ENCODE data around the gene RNF4.
A peak's percentile ranks its signal among the peaks of the same experiment; 100 is the strongest.

Gene RNF4

DNA sequence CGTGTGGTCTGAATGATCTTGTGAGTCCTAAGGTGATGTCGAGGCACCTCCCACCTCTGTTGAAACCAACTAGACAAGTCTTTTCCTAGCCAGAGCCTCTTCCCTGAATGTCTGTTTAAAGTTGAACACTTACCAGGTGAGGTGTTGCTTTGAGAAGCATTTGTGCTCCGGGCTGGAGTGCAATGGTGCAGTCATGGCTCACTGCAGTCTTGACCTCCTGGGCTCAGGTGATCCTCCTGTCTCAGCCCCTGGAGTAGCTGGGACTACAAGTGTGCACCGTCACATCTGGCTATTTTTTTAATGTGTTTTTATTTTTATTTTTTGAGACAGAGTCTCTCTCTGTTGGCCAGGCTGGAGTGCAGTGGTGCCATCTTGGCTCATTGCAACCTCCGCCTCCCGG is 18.1 kb downstream of the RNF4 start:
- peaks cover 51% of the 10 kb centered on the region for H3K4me1 ChIP-seq (ENCODE audit: control insufficient read depth, insufficient read depth, low read length, poor library complexity, severe bottlenecking)
- no peak overlapping the region for H3K4me3 ChIP-seq (ENCODE audit: insufficient read depth, low read depth, low read length, poor library complexity, severe bottlenecking)
- no peak overlapping the region for H3K27ac ChIP-seq (ENCODE audit: insufficient read depth, low read length, poor library complexity, severe bottlenecking)
- H3K27me3 ChIP-seq (replicated peaks; ENCODE audit: control insufficient read depth, insufficient read depth, low read length, poor library complexity, severe bottlenecking) = no peaks in the 10 kb centered on the region
- no peaks in the 10 kb centered on the region for H3K9me3 ChIP-seq (ENCODE audit: control insufficient read depth, low read length)
- DNase-seq = no peak
- H3K36me3 ChIP-seq (ENCODE audit: control insufficient read depth, insufficient read depth, low read length) = peaks cover 21% of the 10 kb centered on the region

DNA sequence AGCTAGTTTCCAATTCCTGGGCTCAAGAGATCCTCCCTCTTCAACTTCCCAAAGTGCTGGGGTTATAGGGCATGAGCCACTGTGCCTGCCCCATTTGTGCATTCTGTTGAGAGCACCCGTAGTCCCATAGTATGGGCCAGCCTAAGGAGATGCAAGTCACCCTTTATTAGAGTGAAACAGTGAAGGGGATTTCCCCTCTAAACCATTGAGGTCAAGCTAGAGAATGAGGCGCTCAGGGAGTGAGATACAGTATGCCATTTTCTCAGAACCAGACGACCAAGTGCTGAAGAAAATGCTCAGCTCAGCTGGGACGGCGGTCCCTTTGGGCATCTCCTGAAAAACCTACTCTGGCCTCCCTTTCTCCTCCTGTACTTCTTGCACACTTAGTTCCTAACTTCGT is 18.7 kb downstream of the RNF4 start:
- Histone ChIP-seq H3K4me3 (ENCODE audit: insufficient read depth, low read depth, low read length, poor library complexity, severe bottlenecking) (no peak overlapping the region), H3K36me3 (ENCODE audit: control insufficient read depth, insufficient read depth, low read length) (peaks cover 28% of the 10 kb centered on the region), H3K9me3 (ENCODE audit: control insufficient read depth, low read length) (no peaks in the 10 kb centered on the region), H3K27ac (ENCODE audit: insufficient read depth, low read length, poor library complexity, severe bottlenecking) (peak overlapping the region; percentile 47), H3K4me1 (ENCODE audit: control insufficient read depth, insufficient read depth, low read length, poor library complexity, severe bottlenecking) (peaks cover 45% of the 10 kb centered on the region), H3K27me3 (replicated peaks; ENCODE audit: control insufficient read depth, insufficient read depth, low read length, poor library complexity, severe bottlenecking) (no peaks in the 10 kb centered on the region)
- DNase-seq = no peak

DNA sequence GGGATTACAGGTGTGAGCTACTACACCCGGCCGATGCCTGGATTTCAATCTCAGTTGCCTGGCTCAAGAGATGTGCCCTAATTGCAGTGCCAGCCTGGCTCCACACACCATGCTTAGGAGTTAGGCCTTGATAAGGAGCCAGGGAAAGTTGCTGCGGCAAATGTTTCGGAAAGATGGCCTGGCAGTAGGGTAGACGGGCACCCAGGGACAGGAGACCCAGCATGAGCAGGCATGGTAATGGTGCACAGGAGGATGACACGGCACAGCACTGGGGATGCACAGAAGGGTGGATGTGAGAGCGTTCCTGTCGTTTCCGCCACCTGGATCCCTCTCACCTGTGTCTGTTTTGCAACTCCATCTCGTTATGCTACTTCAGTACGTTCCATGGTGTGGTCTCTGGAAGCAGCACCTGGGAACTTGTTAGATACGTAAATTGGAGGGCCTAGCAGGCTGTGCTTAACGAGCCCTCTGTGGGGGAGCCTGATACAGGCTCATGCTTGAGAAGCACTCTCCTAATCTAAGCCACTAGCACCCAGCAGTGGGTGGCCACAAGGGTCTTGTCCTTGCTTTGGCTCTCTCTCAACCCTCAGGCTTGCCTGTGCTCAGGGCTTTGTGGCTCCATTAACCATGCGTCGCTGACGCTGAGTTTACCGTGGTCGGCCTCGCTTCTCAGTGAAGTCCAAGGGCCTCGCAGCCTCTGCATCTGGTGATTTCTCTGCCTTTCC is 20.3 kb downstream of the RNF4 start:
- no peak overlapping the region for H3K4me3 ChIP-seq (ENCODE audit: insufficient read depth, low read depth, low read length, poor library complexity, severe bottlenecking)
- no peaks in the 10 kb centered on the region for H3K9me3 ChIP-seq (ENCODE audit: control insufficient read depth, low read length)
- H3K4me1 ChIP-seq (ENCODE audit: control insufficient read depth, insufficient read depth, low read length, poor library complexity, severe bottlenecking) = peaks cover 34% of the 10 kb centered on the region
- no peak overlapping the region for H3K27ac ChIP-seq (ENCODE audit: insufficient read depth, low read length, poor library complexity, severe bottlenecking)
- H3K36me3 ChIP-seq (ENCODE audit: control insufficient read depth, insufficient read depth, low read length) = peaks cover 40% of the 10 kb centered on the region
- DNase-seq = no peak
- no peaks in the 10 kb centered on the region for H3K27me3 ChIP-seq (replicated peaks; ENCODE audit: control insufficient read depth, insufficient read depth, low read length, poor library complexity, severe bottlenecking)

DNA sequence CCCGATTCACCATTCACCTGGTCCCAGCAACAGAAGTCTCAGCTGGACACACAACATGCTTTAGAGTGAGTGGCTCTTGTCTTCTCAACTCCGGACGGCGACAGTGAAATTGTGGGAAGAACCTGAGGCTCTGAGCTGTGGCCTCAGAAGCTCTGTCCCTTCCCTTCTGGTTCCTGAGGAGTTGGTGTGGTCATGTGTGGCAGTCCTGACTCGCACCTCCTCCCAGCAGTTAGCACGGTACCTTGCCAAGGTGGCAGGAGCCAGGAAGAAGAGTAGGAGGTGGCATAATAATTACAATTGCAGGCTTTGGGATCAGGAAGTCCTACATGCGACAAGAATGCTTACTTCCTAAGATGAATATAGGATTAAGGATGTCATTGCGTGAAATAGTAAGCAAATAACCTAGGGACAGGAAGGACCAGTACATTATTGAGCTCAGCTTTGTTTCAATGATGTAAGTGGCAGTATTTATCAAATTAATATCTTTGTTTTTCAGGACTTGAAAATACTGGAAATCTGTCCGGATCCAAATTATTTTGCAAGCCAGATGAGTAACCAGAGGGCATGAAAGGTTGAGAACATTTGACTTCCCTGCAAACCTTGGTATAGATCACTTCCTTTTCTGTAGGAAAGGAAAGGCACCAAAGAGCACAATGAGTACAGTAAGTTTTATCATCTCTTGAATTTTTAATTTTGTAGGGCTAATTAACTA is 21.1 kb downstream of the RNF4 start:
- peaks cover 44% of the 10 kb centered on the region for H3K36me3 ChIP-seq (ENCODE audit: control insufficient read depth, insufficient read depth, low read length)

DNA sequence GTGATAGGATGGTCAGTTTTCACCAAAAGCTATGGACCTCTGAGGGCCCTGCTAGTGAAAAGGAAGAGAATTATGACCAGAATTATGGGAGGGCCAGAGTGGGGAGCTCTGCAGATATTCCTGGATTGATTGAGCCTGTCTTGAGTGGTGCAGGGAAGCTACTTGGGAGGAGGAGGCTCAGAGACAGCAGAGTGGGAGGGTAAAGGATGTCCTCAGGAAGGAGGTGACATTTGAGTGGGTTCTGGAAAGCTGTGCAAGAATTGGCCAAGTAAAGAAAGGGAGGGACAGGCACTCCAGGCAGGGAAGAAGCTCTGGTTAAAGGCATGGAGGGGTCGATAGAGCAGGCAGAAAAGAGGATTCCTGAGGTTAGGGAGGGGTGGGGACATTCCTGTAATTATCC is 24.1 kb downstream of the RNF4 start:
- Histone ChIP-seq H3K4me1 (ENCODE audit: control insufficient read depth, insufficient read depth, low read length, poor library complexity, severe bottlenecking) (peaks cover under 1% of the 10 kb centered on the region), H3K27ac (ENCODE audit: insufficient read depth, low read length, poor library complexity, severe bottlenecking) (no peak overlapping the region), H3K4me3 (ENCODE audit: insufficient read depth, low read depth, low read length, poor library complexity, severe bottlenecking) (no peak overlapping the region), H3K9me3 (ENCODE audit: control insufficient read depth, low read length) (no peaks in the 10 kb centered on the region), H3K27me3 (replicated peaks; ENCODE audit: control insufficient read depth, insufficient read depth, low read length, poor library complexity, severe bottlenecking) (no peaks in the 10 kb centered on the region), H3K36me3 (ENCODE audit: control insufficient read depth, insufficient read depth, low read length) (peaks cover 69% of the 10 kb centered on the region)
- DNase-seq = no peak

More for the DNA sequence above, 21.1 kb downstream of the RNF4 start:
- Histone ChIP-seq H3K4me3 (ENCODE audit: insufficient read depth, low read depth, low read length, poor library complexity, severe bottlenecking) (no peak overlapping the region), H3K27me3 (replicated peaks; ENCODE audit: control insufficient read depth, insufficient read depth, low read length, poor library complexity, severe bottlenecking) (no peaks in the 10 kb centered on the region), H3K27ac (ENCODE audit: insufficient read depth, low read length, poor library complexity, severe bottlenecking) (no peak overlapping the region), H3K9me3 (ENCODE audit: control insufficient read depth, low read length) (no peaks in the 10 kb centered on the region), H3K4me1 (ENCODE audit: control insufficient read depth, insufficient read depth, low read length, poor library complexity, severe bottlenecking) (peaks cover 27% of the 10 kb centered on the region)
- DNase-seq = no peak

DNA sequence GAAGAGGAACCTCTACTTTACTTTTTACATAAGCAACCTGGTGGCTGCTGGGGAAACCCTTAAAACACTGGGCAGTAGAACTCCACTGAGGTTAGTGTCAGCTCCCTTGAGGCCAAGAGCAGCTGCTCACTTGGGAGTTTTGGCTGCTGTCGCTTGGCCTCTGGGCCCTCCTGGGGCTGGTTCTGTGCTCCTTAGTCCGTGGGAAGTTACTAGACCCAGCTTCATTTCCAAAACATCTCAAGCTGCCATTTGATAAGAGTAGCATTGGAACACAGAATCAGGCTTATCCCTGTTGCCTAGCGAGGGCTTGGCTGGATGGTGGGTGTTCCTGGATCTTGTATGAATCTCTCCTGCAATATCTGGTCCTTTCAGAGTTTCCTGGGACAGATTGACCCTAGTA is 26.1 kb downstream of the RNF4 start:
- no peak for DNase-seq
- H3K9me3 ChIP-seq (ENCODE audit: control insufficient read depth, low read length) = no peaks in the 10 kb centered on the region
- peaks cover 84% of the 10 kb centered on the region for H3K36me3 ChIP-seq (ENCODE audit: control insufficient read depth, insufficient read depth, low read length)
- H3K27me3 ChIP-seq (replicated peaks; ENCODE audit: control insufficient read depth, insufficient read depth, low read length, poor library complexity, severe bottlenecking) = no peaks in the 10 kb centered on the region
- no peak overlapping the region for H3K27ac ChIP-seq (ENCODE audit: insufficient read depth, low read length, poor library complexity, severe bottlenecking)
- H3K4me1 ChIP-seq (ENCODE audit: control insufficient read depth, insufficient read depth, low read length, poor library complexity, severe bottlenecking) = no peaks in the 10 kb centered on the region
- no peak overlapping the region for H3K4me3 ChIP-seq (ENCODE audit: insufficient read depth, low read depth, low read length, poor library complexity, severe bottlenecking)

DNA sequence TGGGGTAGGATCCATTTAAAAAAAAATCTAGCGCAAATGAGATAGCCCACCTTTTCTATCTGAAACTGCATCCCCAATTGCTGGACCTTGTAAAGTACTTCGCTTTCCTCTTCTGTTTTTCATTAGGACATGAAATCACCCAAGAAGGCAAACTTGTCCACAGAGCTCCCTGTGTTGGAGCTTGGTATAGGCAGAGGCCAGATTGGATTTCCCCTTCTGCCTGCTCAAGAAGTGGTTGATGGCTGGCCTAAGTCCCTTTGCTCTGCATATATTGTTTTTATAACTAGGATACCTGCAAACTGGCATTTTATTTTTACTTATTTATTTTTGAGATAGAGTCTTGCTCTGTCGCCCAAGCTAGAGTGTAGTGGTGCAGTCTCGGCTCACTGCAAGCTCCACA is 28.4 kb downstream of the RNF4 start:
- Histone ChIP-seq H3K4me1 (ENCODE audit: control insufficient read depth, insufficient read depth, low read length, poor library complexity, severe bottlenecking) (no peaks in the 10 kb centered on the region), H3K9me3 (ENCODE audit: control insufficient read depth, low read length) (no peaks in the 10 kb centered on the region), H3K36me3 (ENCODE audit: control insufficient read depth, insufficient read depth, low read length) (peaks cover 86% of the 10 kb centered on the region), H3K4me3 (ENCODE audit: insufficient read depth, low read depth, low read length, poor library complexity, severe bottlenecking) (no peak overlapping the region), H3K27me3 (replicated peaks; ENCODE audit: control insufficient read depth, insufficient read depth, low read length, poor library complexity, severe bottlenecking) (no peaks in the 10 kb centered on the region), H3K27ac (ENCODE audit: insufficient read depth, low read length, poor library complexity, severe bottlenecking) (no peak overlapping the region)
- no peak for DNase-seq

DNA sequence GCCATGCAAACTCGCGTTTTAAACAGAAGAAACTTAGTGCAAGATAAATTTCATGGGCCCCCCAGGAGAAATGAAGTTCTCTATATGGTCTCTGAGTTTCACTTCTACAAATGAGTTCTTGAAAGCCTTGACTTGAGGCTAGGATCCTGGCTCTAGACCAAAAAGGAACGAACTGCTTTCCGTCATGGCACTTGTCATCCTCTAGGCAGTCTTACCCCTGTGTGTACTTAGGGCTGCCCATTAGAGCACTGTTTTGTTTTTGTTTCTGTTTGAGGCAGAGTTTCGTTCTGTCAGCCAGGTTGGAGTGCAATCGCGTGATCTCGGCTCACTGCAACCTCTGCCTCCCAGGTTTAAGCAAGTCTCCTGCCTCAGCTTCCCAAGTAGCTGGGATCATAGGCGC is 29.0 kb downstream of the RNF4 start:
- H3K4me3 ChIP-seq (ENCODE audit: insufficient read depth, low read depth, low read length, poor library complexity, severe bottlenecking) = no peak overlapping the region
- no peak overlapping the region for H3K27ac ChIP-seq (ENCODE audit: insufficient read depth, low read length, poor library complexity, severe bottlenecking)
- H3K36me3 ChIP-seq (ENCODE audit: control insufficient read depth, insufficient read depth, low read length) = peaks cover 82% of the 10 kb centered on the region
- no peak for DNase-seq
- no peaks in the 10 kb centered on the region for H3K9me3 ChIP-seq (ENCODE audit: control insufficient read depth, low read length)
- no peaks in the 10 kb centered on the region for H3K27me3 ChIP-seq (replicated peaks; ENCODE audit: control insufficient read depth, insufficient read depth, low read length, poor library complexity, severe bottlenecking)
- H3K4me1 ChIP-seq (ENCODE audit: control insufficient read depth, insufficient read depth, low read length, poor library complexity, severe bottlenecking) = no peaks in the 10 kb centered on the region

DNA sequence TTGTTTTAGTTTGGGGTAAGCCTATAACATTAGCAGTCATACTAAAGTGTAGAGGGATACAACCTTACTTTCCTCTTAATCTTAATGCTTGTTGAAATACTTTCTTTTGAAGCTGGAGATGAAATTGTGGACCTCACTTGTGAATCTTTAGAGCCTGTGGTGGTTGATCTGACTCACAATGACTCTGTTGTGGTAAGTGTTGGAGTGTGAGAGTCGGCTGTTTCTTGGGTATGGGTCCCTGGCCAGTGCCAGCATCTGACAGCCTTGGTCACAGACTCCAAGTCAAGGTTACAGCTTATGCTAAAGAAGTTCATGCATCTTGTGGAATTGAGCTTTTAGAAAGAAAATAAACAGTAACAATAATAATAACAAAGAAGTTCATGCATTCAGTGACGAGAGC is 31.6 kb downstream of the RNF4 start:
- H3K27ac ChIP-seq (ENCODE audit: insufficient read depth, low read length, poor library complexity, severe bottlenecking) = no peak overlapping the region
- H3K4me1 ChIP-seq (ENCODE audit: control insufficient read depth, insufficient read depth, low read length, poor library complexity, severe bottlenecking) = no peaks in the 10 kb centered on the region
- no peak overlapping the region for H3K4me3 ChIP-seq (ENCODE audit: insufficient read depth, low read depth, low read length, poor library complexity, severe bottlenecking)
- H3K9me3 ChIP-seq (ENCODE audit: control insufficient read depth, low read length) = no peaks in the 10 kb centered on the region
- no peaks in the 10 kb centered on the region for H3K27me3 ChIP-seq (replicated peaks; ENCODE audit: control insufficient read depth, insufficient read depth, low read length, poor library complexity, severe bottlenecking)
- H3K36me3 ChIP-seq (ENCODE audit: control insufficient read depth, insufficient read depth, low read length) = peaks cover 66% of the 10 kb centered on the region
- DNase-seq = no peak

DNA sequence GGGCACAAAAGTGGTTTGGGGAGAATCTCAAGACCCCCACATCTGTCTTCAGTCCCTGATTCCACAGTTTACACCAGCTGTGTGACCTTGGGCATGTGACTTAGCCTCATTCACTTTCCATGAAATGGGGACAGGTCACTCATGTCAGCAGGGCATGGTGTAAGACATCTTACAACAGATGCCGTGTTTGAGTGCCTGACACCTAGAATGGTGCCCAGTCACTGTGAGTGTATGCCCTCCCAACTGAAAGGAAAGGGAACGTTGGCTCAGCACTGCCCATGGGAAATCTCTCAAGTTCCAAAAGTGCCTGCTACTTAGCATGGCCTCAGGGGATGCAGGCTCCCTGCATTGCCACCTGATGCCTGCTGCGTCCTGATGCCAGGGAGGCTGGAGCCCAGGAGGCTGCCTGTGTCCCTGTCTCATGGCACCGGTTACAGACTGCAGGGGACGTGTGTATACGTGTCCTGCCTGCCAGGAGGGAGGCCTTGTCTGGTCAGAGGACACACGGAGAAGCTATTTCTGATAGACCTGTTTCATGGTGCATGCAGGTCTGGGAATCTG is 32.2 kb downstream of the RNF4 start:
- Histone ChIP-seq H3K4me3 (ENCODE audit: insufficient read depth, low read depth, low read length, poor library complexity, severe bottlenecking) (no peak overlapping the region), H3K4me1 (ENCODE audit: control insufficient read depth, insufficient read depth, low read length, poor library complexity, severe bottlenecking) (no peaks in the 10 kb centered on the region), H3K9me3 (ENCODE audit: control insufficient read depth, low read length) (no peaks in the 10 kb centered on the region), H3K27me3 (replicated peaks; ENCODE audit: control insufficient read depth, insufficient read depth, low read length, poor library complexity, severe bottlenecking) (no peaks in the 10 kb centered on the region), H3K27ac (ENCODE audit: insufficient read depth, low read length, poor library complexity, severe bottlenecking) (no peak overlapping the region), H3K36me3 (ENCODE audit: control insufficient read depth, insufficient read depth, low read length) (peaks cover 63% of the 10 kb centered on the region)
- no peak for DNase-seq

Measured in effector memory CD4-positive, alpha-beta T cell (primary cell).